T follicular helper cell (primary cell): Measurements from ENCODE around the gene SIRPA.

ENCODE experiments used
- DNase-seq: peaks from one replicate; pipeline ENCODE4 v3.0.0-alpha.2; 2020; ENCODE audit warnings: low read depth

The SIRPA gene

GRCh38 chr20:1987826-1988225 is 92.6 kb downstream of the SIRPA start:
- no peak for DNase-seq
